GM12865 (cell line): ENCODE results near the gene KIT.
"Not testable (repeated sequence)": the region's sequence is repeated elsewhere in the genome, so short reads cannot be mapped to it uniquely, and the experiment has no call there.

Experiments
- DNase-seq: peaks from one replicate; pipeline ENCODE4 v3.0.0; 2010; ENCODE audit warnings: low read depth
- H3K4me3 ChIP-seq: 2 replicates; pipeline ENCODE4 v1.5.1; 2011; ENCODE audit warnings: mild to moderate bottlenecking, low read depth, low read length, control low read depth
- CTCF ChIP-seq: IDR thresholded peaks from 2 replicates; pipeline ENCODE4 v1.5.1; 2011; ENCODE audit warnings: low read length, control low read depth, low read depth, inconsistent platforms; ENCODE audit not compliant: insufficient read depth; ENCODE audit errors: missing control alignments

KIT gene

GRCh38 chr4:54635318-54635717 lies 22.4 kb upstream of the KIT start:
- no peak for TF ChIP-seq CTCF
- H3K4me3 ChIP-seq: no peak overlapping the region
- DNase-seq: no peak

- no peak overlapping the region for H3K4me3 ChIP-seq
- no peak for DNase-seq
- no peak for TF ChIP-seq CTCF
Measured at GRCh38 chr4:54637325-54637724, 20.4 kb upstream of the KIT start.

- H3K4me3 ChIP-seq: not testable (repeated sequence)
Measured at GRCh38 chr4:54641101-54641500, 16.7 kb upstream of the KIT start.

GRCh38 chr4:54643172-54643571 lies 14.6 kb upstream of the KIT start:
- no peak overlapping the region for H3K4me3 ChIP-seq
- TF ChIP-seq CTCF: no peak
- DNase-seq: no peak

More at GRCh38 chr4:54641101-54641500, 16.7 kb upstream of the KIT start:
- DNase-seq: not testable (repeated sequence)

GRCh38 chr4:54643958-54644751 lies 13.6 kb upstream of the KIT start:
- H3K4me3 ChIP-seq: no peak overlapping the region
- no peak for DNase-seq
- no peak for TF ChIP-seq CTCF

- no peak overlapping the region for H3K4me3 ChIP-seq
- TF ChIP-seq CTCF: no peak
- DNase-seq: no peak
Measured at GRCh38 chr4:54645830-54646229, 11.9 kb upstream of the KIT start.

GRCh38 chr4:54647070-54647469 lies 10.7 kb upstream of the KIT start:
- no peak for TF ChIP-seq CTCF
- DNase-seq: no peak
- no peak overlapping the region for H3K4me3 ChIP-seq
